ENCODE measurements around the gene EIF4G1. TPM values are rescaled to one million over a fixed set of nuclear protein-coding genes. Genes with fewer than 3 reads are reported as not detected.

Gene EIF4G1
- total RNA-seq, 1 experiment from 2014 or later, result 532 TPM

GRCh38 chr3:184358124-184358767 lies 43.8 kb downstream of the EIF4G1 start:
- WGBS (ENCODE audit: extremely low coverage, insufficient read length, low lambda C conversion rate), result no CpG with 5 or more reads among the region's 12 CpGs

More at GRCh38 chr3:184358124-184358767, 43.8 kb downstream of the EIF4G1 start:
- Mint-ChIP-seq H3K4me3 (no peak overlapping the region; a peak in 2 of 5 replicates), H3K27me3 (ENCODE audit: low read depth) (peaks cover 8% of the 10 kb centered on the region), H3K27ac (no peak overlapping the region), H3K4me1 (peaks cover 18 to 24% of the 10 kb centered on the region in 2 experiments), H3K9me3 (no peaks in the 10 kb centered on the region; a peak in 1 of 5 replicates), H3K36me3 (ENCODE audit: insufficient read depth in 1 of 3, low read depth in 3 of 3) (peaks cover 15 to 36% (median 29%) of the 10 kb centered on the region in 3 experiments; a peak in 6 of 7 replicates)
- no peak for TF ChIP-seq CTCF (conservative IDR thresholded peaks at IDR 0.05)
- no peak overlapping the region for H4K91ac ChIP-seq (ENCODE audit: insufficient read length, low read depth, low read length)
- no peak overlapping the region for H2AK5ac ChIP-seq (ENCODE audit: insufficient read length, low read length)
- H4K5ac ChIP-seq (ENCODE audit: insufficient read length, low read depth, low read length), result no peak overlapping the region
- no peaks in the 10 kb centered on the region; the same call in 1 of the 2 replicates for H3K79me2 ChIP-seq (ENCODE audit: insufficient read depth, low read length)
- H3K18ac ChIP-seq (ENCODE audit: insufficient read length, low read depth, low read length), result no peak overlapping the region
- H3K23ac ChIP-seq (ENCODE audit: insufficient read length, low read depth, low read length), result no peak overlapping the region
- no peak overlapping the region for H3K9ac ChIP-seq (ENCODE audit: extremely low read depth, insufficient read length, low read length)
- peaks cover 20% of the 10 kb centered on the region for H3K23me2 ChIP-seq (ENCODE audit: insufficient read length, low read depth, low read length, poor library complexity, severe bottlenecking)
- no peak overlapping the region for H3K14ac ChIP-seq (ENCODE audit: insufficient read depth, low read length)
- no peak overlapping the region for H2BK120ac ChIP-seq (ENCODE audit: low read depth, low read length, poor library complexity, severe bottlenecking)
- DNase-seq, result peak; percentile 21
- no peak overlapping the region for H3K27ac ChIP-seq (ENCODE audit: insufficient read length, low read depth, low read length)
- peaks cover 2% of the 10 kb centered on the region; the same call in 1 of the 2 replicates for H3K4me1 ChIP-seq (ENCODE audit: insufficient read depth, low read length)
- H2BK15ac ChIP-seq (ENCODE audit: low read depth, low read length), result no peak overlapping the region
- no peak overlapping the region for H4K8ac ChIP-seq (replicated peaks; ENCODE audit: insufficient read length, low read depth, low read length)
- H2BK5ac ChIP-seq (ENCODE audit: insufficient read length, low read length), result no peak overlapping the region
- H3K9me3 ChIP-seq (ENCODE audit: control insufficient read depth, low read depth, low read length), result no peaks in the 10 kb centered on the region
- no peak overlapping the region for H3T11ph ChIP-seq (ENCODE audit: low read length)
- no peaks in the 10 kb centered on the region; the same call in 1 of the 2 replicates for H3K27me3 ChIP-seq (ENCODE audit: insufficient read depth, low read length)
- no peak overlapping the region for H2BK20ac ChIP-seq (ENCODE audit: low read depth, low read length, poor library complexity, severe bottlenecking)
- H3K79me1 ChIP-seq (ENCODE audit: insufficient read depth, low read depth, low read length, poor library complexity, severe bottlenecking), result no peaks in the 10 kb centered on the region
- H3K4me2 ChIP-seq (ENCODE audit: insufficient read depth, insufficient read length, low read length), result no peak overlapping the region
- H2AFZ ChIP-seq (ENCODE audit: low read length), result no peak overlapping the region
- no peak overlapping the region for H3K4ac ChIP-seq (ENCODE audit: low read depth, low read length)
- no peak overlapping the region for H3K56ac ChIP-seq (ENCODE audit: insufficient read length, low read depth, low read length)
- no peak overlapping the region for H2BK12ac ChIP-seq (ENCODE audit: insufficient read length, low read depth, low read length)
- no peaks in the 10 kb centered on the region for H4K20me1 ChIP-seq (ENCODE audit: control insufficient read depth, insufficient read depth, insufficient read length)
